Measurements from ENCODE around the gene NNT. TPM values are rescaled to one million over a fixed set of nuclear protein-coding genes. Genes with fewer than 3 reads are reported as not detected.

Gene NNT
- total and polyA plus RNA-seq, 2 of the 13 experiments (the other 11 are each of a cell fraction or from before 2014, with no cell fraction given) = 21.1 to 58.0 TPM

- TF ChIP-seq ZHX2 (IDR thresholded peaks at IDR 0.05; ENCODE audit: low read depth) = no peak
- TF ChIP-seq ZHX2 (CRISPR knock-in tag; IDR thresholded peaks at IDR 0.05; ENCODE audit: borderline replicate concordance) = peak; percentile 87; the same call in 1 of the 2 replicates
- no peak for TF ChIP-seq RNF2 (conservative IDR thresholded peaks at IDR 0.05; ENCODE audit: low read depth)
- no peak for TF ChIP-seq NBN (conservative IDR thresholded peaks at IDR 0.05)
- no peak for TF ChIP-seq MAFG (CRISPR knock-in tag; IDR thresholded peaks at IDR 0.05)
- no peak for TF ChIP-seq SP1 (IDR thresholded peaks at IDR 0.05)
- no peak for TF ChIP-seq SP1 (CRISPR knock-in tag; IDR thresholded peaks at IDR 0.05)
- TF ChIP-seq JUND (CRISPR knock-in tag; IDR thresholded peaks at IDR 0.05) = 0 out of 2 replicates have a peak, but pooled peaks have one; percentile 31
- no peak for TF ChIP-seq ZNF597 (CRISPR knock-in tag; IDR thresholded peaks at IDR 0.05)
- no peak for TF ChIP-seq GATA4 (IDR thresholded peaks at IDR 0.05; ENCODE audit: borderline replicate concordance, low read depth)
- TF ChIP-seq PPARG (CRISPR knock-in tag; conservative IDR thresholded peaks at IDR 0.05) = peak; percentile 57; the same call in 1 of the 2 replicates
- no peak for TF ChIP-seq JUN (CRISPR knock-in tag; IDR thresholded peaks at IDR 0.05)
- peak; percentile 57; the same call in 1 of the 2 replicates for TF ChIP-seq ZNF678 (CRISPR knock-in tag; IDR thresholded peaks at IDR 0.05)
- no peak for TF ChIP-seq ZBTB3 (CRISPR knock-in tag; IDR thresholded peaks at IDR 0.05; ENCODE audit: borderline replicate concordance, low read depth)
- TF ChIP-seq E2F5 (CRISPR knock-in tag; conservative IDR thresholded peaks at IDR 0.05) = peak; percentile 77; the same call in 1 of the 2 replicates
- no peak; the same call in 1 of the 2 replicates for TF ChIP-seq RXRA (CRISPR knock-in tag; IDR thresholded peaks at IDR 0.05)
- TF ChIP-seq HNRNPL (IDR thresholded peaks at IDR 0.05; ENCODE audit: low read depth, low read length) = no peak
- TF ChIP-seq FOXC1 (CRISPR knock-in tag; IDR thresholded peaks at IDR 0.05; ENCODE audit: borderline replicate concordance) = peak; percentile 68; the same call in 1 of the 2 replicates
- TF ChIP-seq SNAI1 (CRISPR knock-in tag; IDR thresholded peaks at IDR 0.05; ENCODE audit: borderline replicate concordance) = 0 out of 2 replicates have a peak, but pooled peaks have one; percentile 73
- no peak for TF ChIP-seq ATF6 (CRISPR knock-in tag; conservative IDR thresholded peaks at IDR 0.05)
Observed at GRCh38 chr5:43602461-43603343, at the start of gene NNT (continued).

Measured in HepG2 (cell line).